NCI-H82 treated with DMSO at 0.1 percent for 48 hours (cell line): ENCODE measurements around the gene TSC2.
"Not testable (repeated sequence)": the region's sequence is repeated elsewhere in the genome, so short reads cannot be mapped to it uniquely, and the experiment has no call there.

Experiments
- DNase-seq: peaks from one replicate; lab custom pipeline; 2025; ENCODE audit not compliant: unreplicated experiment; lab: John Stamatoyannopoulos, UW

The TSC2 gene

GRCh38 chr16:2009791-2010510, 37.8 kb upstream of the TSC2 start, which contains the start of gene ZNF598:
ZNF598 (minus strand) TSS chr16:2009821.
- DNase-seq, result peak; percentile 64

- DNase-seq, result not testable (repeated sequence)
Measured at GRCh38 chr16:2011726-2012125, 36.1 kb upstream of the TSC2 start.

- DNase-seq, result no peak
Measured at GRCh38 chr16:2013527-2013926, 34.3 kb upstream of the TSC2 start.

GRCh38 chr16:2015117-2015946, 32.5 kb upstream of the TSC2 start:
- peak; percentile 70 for DNase-seq

- DNase-seq, result no peak
Measured at GRCh38 chr16:2015947-2016208, 31.9 kb upstream of the TSC2 start.

- no peak for DNase-seq
Measured at GRCh38 chr16:2016407-2016922, 31.3 kb upstream of the TSC2 start.

GRCh38 chr16:2019518-2019920, 28.3 kb upstream of the TSC2 start, which contains the start of gene NPW:
NPW (plus strand) TSS chr16:2019785.
- peak; percentile 14 for DNase-seq

GRCh38 chr16:2019921-2020831, 27.6 kb upstream of the TSC2 start:
- DNase-seq, result no peak

- no peak for DNase-seq
Measured at GRCh38 chr16:2022723-2023091, 25.1 kb upstream of the TSC2 start.

- DNase-seq, result peak; percentile 80
Measured at GRCh38 chr16:2023092-2024031, 24.4 kb upstream of the TSC2 start.

- DNase-seq, result no peak
Measured at GRCh38 chr16:2024032-2024420, 23.8 kb upstream of the TSC2 start.

GRCh38 chr16:2025251-2025650, 22.5 kb upstream of the TSC2 start:
- no peak for DNase-seq

GRCh38 chr16:2025878-2026460, 21.8 kb upstream of the TSC2 start:
- DNase-seq, result no peak

GRCh38 chr16:2026461-2027023, 21.2 kb upstream of the TSC2 start, which contains the start of gene NHERF2:
NHERF2 (plus strand) TSS chr16:2026902; CDS start chr16:2027006, 104 bp downstream.
- no peak for DNase-seq

- DNase-seq, result no peak
Measured at GRCh38 chr16:2027024-2028010, 20.5 kb upstream of the TSC2 start.

- no peak for DNase-seq
Measured at GRCh38 chr16:2028146-2028545, 19.6 kb upstream of the TSC2 start.

GRCh38 chr16:2028620-2029220, 19.1 kb upstream of the TSC2 start:
- DNase-seq, result no peak

GRCh38 chr16:2029350-2029749, 18.4 kb upstream of the TSC2 start:
- DNase-seq, result no peak
